Activated naive CD8-positive, alpha-beta T cell treated with anti-CD3 and anti-CD28 coated beads, Interleukin-2, amount 50 U/mL, for 16 hours (primary cell): ENCODE results near the gene CDK6.
"Not testable (repeated sequence)": the region's sequence is repeated elsewhere in the genome, so short reads cannot be mapped to it uniquely, and the experiment has no call there.

Experiments used
- DNase-seq: peaks from one replicate; pipeline ENCODE4 v3.0.0-alpha.2; 2020; ENCODE audit warnings: low read depth, low spot score

The CDK6 gene

GRCh38 chr7:92624298-92624996 is 211.9 kb downstream of the CDK6 start:
- no peak for DNase-seq

DNA sequence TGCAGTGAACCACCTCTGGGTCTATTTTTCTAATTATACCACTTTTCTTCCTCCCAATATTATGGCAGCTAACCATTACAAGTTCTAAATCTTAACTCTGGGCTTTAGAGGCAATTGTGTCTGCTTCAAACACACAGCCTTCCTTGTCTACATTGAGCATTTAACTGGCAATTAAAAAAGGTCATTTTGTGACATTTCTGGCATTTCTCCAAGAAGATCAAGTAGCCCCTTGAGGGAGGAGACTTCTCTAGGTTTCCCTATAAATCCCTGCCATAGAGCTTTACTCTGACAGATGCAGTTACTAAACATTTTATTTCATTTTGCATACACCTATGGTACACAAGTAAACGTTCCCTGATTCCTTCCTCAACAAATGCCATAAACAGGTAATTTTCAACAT is 212.8 kb downstream of the CDK6 start:
- no peak for DNase-seq

- DNase-seq = no peak
Measured at GRCh38 chr7:92622685-92623084, 213.7 kb downstream of the CDK6 start.

- DNase-seq = no peak
Measured at GRCh38 chr7:92622030-92622429, 214.3 kb downstream of the CDK6 start.

GRCh38 chr7:92621561-92622023 is 214.8 kb downstream of the CDK6 start:
- DNase-seq = no peak

- peak; percentile 54 for DNase-seq
Measured at GRCh38 chr7:92621026-92621540, 215.3 kb downstream of the CDK6 start.

DNA sequence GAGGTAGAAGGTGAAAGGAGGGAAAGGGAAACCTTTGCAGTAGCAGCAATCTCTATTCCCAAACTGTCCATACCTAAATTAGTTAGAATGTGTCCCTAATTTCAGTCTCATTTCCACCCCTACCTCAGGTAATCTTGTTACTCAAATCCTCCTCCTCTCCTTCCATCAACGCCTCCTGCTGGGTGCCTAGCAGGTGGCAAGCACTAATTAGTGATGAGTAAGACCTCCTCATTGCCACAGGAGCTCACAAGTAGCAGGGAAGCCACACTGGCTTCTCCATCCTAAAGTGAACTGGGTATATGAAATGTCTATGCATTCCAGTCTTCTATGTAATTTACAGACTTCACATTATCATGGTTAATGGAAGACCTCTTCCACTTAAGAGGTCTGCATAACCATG is 220.5 kb downstream of the CDK6 start:
- no peak for DNase-seq

GRCh38 chr7:92614660-92615174 is 221.7 kb downstream of the CDK6 start:
- DNase-seq = no peak

- no peak for DNase-seq
Measured at GRCh38 chr7:92613720-92614119, 222.7 kb downstream of the CDK6 start.

- no peak for DNase-seq
Measured at GRCh38 chr7:92613214-92613613, 223.2 kb downstream of the CDK6 start.

- no peak for DNase-seq
Measured at GRCh38 chr7:92612501-92612900, 223.9 kb downstream of the CDK6 start.

GRCh38 chr7:92611735-92612134 is 224.6 kb downstream of the CDK6 start:
- no peak for DNase-seq

DNA sequence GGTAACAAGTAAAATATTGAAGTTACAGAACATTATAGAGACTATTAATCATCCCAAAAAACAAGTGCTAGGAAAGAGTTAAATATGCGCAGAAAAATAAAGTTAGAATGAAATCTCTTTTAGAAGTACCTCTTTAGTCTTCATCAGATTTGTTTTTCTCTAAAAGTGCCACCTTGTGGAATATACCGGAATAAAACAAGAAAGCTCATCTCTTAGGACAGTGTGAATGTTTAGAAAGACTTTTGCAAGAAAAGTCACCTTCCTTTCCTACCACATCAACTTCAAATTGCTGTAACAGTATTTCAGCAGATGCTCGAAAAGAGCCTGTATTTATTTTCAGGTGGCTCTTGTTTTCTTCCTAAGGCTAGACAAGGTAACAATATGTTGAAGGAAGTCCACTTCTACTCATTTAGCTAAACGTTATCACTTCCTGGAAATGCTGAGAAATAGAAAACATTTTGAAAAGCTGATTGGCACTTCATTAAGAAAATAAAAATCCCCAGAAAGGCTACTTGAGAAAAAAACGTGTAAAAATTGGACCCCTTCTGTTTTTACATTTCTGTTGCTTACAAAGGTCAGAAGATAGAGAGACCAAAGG is 226.4 kb downstream of the CDK6 start:
- no peak for DNase-seq

DNA sequence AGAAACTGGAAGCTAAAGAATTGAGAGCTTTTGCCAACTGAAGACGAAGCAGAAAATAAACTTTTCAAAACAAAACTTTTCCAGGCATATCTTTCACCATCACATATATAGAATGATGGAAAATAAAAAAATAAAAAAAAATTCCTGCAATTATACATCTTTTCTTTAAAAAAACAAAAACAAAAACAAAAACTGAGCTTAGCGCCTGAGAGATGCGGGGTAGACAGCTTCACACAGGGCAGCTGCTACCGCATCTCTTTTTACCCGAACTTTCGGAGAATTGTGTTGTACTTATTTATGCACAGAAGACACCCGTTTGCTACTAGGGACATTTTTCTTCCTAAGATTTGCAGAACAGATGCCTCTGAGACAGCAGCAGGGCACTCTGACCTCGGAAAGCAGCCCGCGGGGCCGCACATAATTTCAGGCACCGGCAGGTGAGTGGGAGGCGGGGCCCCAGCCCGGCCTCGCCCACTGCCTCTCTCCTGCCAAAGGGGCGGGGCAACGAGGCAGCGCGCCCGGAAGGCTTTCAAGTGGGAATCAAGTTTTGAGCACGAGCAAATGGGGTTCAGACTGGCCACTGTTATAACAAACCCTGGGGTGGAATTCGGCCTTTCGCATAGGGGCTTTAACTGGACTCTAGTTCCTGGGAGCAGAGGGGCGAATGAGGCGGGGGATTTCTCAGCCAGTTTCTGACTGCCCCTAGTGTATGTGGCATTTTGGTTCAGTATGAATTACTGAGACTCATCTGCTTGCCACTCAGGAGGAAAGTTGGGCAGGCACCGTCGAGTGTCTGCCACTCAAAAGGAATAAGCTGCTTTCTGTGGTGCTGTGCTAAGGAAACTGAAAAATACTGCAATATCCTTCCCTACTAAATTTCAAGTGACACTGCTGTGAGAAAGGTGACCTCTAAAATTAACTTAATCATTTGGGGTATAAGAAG is 227.7 kb downstream of the CDK6 start:
- no peak for DNase-seq

GRCh38 chr7:92606985-92607384 is 229.4 kb downstream of the CDK6 start:
- DNase-seq = no peak

GRCh38 chr7:92604517-92604916 is 231.9 kb downstream of the CDK6 start:
- not testable (repeated sequence) for DNase-seq

DNA sequence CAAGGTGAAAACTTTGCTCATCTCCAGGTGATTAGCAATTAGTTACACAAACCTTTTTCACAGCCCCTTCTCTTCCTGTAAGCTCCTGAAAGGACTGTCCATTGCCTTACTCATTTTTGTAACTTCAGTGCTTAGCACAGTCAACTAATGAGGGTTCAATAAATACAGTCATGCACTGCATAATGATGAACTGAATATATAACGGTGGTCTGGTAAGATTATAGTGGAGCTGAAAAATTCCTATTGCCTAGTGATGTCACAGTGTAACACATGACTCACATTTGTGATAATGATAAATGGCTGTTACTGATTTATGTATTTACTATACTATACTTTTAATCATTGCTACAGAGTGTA is 233.3 kb downstream of the CDK6 start:
- DNase-seq = no peak

DNA sequence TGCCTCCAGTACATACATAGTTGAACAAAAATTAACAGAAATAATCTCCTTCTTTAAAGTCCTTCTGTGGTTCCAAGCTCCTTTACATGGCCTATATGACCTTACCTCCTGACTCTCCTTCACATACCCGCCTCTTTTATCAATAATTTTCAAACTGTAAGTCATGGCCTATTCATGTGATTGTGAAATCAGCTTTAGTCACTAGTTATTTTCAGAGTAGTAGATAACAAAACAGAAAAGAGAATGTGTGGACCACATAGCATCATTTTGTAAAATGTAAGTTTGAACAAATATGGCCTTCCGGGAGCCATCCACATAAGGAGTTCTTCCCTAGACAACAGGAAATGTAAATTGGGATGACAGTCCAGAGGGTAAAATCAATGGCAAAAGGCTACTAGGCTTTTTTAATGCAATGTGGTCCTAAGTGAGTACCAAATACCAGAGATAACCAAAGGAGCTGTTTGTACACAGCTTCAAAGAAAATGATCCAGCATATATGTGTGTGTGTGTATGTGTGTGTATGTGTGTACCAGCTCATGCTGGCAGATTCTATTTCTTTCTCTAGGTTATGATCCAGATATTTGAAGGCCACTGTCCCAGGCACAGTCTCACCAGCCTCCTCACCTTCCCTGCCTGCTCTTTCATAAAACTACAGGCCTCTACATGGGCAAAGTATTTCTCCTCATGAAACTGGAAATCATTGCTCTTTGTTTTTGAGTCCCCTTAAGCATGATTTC is 233.9 kb downstream of the CDK6 start:
- no peak for DNase-seq

- no peak for DNase-seq
Measured at GRCh38 chr7:92598310-92598981, 237.9 kb downstream of the CDK6 start.

- DNase-seq = no peak
Measured at GRCh38 chr7:92595281-92595680, 241.1 kb downstream of the CDK6 start.

DNA sequence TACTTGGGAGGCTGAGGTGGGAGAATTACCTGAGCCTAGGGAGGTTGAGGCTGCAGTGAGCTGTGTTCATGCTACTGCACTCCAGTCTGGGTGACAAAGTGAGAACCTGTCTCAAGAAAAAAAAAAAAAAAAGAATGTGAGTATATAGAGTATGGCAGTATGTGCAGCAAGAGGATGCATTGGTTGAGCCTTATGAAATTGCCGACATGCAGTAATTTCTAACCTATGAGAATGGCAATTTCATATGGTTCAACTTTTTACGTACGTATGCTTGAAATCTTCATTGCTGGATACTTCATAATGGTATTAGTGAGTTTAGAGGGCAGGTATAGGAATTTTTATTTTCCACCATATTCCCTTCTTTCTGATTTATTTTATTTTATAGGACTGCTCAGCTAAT is 241.6 kb downstream of the CDK6 start:
- no peak for DNase-seq
